Measurements from ENCODE around the gene RPL27A.

The RPL27A gene

DNA sequence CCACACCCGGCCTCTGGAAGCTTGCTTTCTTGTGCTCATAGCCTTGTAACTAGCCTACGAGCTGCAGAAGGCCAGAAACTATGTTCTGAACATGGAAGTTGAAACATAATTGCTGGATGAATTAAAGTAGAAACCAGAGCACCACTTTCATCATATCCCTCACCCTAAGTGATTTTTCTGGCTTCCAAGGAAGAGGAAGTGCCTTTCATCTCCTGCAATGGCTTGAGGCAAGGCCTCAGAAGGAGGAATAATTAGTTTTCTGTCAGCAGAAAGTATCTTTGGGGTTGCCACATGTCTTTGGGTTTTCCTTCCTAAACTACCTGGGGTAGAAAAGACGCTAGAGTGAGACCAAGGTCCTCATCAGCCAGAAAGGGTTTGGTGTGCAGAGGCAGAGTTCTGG, 14.5 kb downstream of the RPL27A start:
- TF ChIP-seq, protein P1, sequence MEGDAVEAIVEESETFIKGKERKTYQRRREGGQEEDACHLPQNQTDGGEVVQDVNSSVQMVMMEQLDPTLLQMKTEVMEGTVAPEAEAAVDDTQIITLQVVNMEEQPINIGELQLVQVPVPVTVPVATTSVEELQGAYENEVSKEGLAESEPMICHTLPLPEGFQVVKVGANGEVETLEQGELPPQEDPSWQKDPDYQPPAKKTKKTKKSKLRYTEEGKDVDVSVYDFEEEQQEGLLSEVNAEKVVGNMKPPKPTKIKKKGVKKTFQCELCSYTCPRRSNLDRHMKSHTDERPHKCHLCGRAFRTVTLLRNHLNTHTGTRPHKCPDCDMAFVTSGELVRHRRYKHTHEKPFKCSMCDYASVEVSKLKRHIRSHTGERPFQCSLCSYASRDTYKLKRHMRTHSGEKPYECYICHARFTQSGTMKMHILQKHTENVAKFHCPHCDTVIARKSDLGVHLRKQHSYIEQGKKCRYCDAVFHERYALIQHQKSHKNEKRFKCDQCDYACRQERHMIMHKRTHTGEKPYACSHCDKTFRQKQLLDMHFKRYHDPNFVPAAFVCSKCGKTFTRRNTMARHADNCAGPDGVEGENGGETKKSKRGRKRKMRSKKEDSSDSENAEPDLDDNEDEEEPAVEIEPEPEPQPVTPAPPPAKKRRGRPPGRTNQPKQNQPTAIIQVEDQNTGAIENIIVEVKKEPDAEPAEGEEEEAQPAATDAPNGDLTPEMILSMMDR (IDR thresholded peaks at IDR 0.05; ENCODE audit: insufficient read depth, low read depth, low read length, missing control alignments), result no peak

DNA sequence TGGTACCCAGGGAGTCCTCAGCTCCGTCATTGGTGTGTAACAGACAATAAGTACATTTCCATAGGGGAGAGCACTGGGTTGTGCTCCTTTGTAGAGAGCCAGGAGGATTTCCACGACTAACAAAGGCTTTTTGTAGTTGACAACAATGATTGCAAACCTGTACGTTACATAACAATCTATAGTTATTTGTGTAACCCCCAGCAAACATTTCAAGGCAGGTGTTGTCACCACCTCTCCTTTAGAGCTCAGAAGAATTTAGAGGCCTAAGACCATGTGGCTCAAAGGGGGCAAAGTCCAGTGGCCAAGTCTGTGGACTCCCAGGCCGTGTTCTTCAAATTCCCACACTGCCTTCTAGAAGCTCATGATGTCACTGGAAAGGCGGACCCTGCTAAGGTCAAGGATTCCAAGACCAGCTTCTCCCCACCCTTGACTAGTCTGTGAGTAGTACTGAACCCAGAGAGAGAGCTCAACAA, 15.8 kb downstream of the RPL27A start:
- TF ChIP-seq, protein P1 (IDR thresholded peaks at IDR 0.05; ENCODE audit: insufficient read depth, low read depth, low read length, missing control alignments), result no peak
- no peak overlapping the region for H3K4me3 ChIP-seq (ENCODE audit: low read length)
- no peak for DNase-seq (ENCODE audit: low read depth)

More for the DNA sequence above, 14.5 kb downstream of the RPL27A start:
- no peak for DNase-seq (ENCODE audit: low read depth)
- no peak overlapping the region for H3K4me3 ChIP-seq (ENCODE audit: low read length)

DNA sequence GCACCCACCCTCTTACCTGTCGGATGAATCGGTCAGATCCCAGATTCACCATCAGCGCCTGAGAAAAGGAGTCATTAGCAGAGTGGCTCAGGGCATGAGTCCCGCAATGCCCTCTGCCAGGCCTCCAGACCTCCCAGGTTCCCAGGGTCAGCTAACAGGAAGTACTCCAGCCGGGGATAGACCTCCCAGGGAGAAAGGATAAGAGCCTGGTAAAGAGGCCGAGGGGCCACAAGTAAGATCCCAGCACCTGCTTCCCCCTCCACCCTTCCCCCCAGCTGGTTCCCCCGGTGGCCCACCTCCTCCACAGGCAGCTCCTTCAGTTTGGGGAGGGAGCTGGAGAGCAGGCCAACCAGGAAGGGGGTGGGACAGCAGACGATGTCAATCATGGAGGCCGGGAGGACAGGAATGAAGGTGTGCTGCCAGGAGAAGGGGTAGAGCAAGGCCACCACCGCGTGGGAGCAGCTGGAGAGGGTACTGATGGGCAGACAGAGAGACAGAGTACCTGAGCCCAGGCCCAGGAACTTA, 16.4 kb downstream of the RPL27A start:
- TF ChIP-seq, protein P1 (IDR thresholded peaks at IDR 0.05; ENCODE audit: insufficient read depth, low read depth, low read length, missing control alignments), result no peak
- H3K4me3 ChIP-seq (ENCODE audit: low read length), result no peak overlapping the region
- no peak for DNase-seq (ENCODE audit: low read depth)

DNA sequence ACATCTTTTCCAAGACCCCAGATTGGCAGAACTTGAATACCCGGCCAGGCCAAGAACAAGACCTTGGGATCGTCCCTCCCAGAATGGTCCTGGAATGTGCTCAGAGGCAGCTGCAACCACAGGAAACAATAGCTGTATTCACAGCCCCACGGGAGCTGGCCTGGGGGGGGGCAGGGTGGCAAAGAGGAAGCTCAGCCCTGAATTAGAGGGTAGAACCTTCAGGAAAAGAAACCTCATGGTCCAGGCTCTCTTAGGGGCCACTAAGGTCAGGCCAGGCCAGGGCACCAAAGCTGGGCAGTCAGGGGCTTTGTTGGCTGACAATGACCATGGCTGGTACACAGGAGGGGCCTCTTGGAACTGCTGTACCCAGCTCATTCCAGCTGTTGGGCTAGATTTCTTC, 17.3 kb downstream of the RPL27A start:
- peak; percentile 20 for DNase-seq (ENCODE audit: low read depth)
- no peak overlapping the region for H3K4me3 ChIP-seq (ENCODE audit: low read length)
- TF ChIP-seq, protein P1 (IDR thresholded peaks at IDR 0.05; ENCODE audit: insufficient read depth, low read depth, low read length, missing control alignments), result no peak

DNA sequence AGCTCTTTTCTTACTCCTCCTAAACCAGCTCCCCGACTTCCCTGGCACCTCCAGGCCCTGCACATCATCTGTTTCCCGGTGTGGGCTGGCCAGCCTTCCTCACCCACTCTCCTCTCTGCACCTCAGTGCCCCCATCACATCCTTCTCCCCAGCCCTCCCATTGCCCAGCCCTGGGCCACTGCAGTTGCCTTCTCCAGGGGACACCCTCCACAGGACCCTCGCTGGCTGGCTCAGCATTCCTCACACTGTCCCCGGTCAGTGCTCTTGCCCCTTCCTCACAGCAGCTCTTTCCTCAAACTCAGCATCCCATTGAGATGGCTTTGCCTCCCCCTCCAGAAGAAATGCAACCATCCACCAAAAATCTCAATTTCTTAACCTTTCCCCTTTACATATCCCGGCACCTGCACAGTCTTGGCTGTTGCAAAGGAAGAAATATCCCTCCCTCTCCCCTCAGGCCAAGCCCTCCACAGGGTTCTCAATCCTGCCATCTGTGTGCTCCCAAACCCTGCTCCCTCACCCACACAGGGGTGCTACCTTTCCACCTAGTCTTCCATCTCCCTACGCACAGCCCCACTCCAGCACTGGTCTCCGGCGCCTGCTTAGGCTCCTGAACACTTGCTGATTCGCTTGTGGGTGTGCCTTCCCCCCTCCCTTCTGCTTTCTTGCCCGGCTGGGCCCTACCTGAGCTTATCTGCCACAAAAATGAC, 19.5 kb downstream of the RPL27A start:
- DNase-seq (ENCODE audit: low read depth), result no peak
- TF ChIP-seq, protein P1 (IDR thresholded peaks at IDR 0.05; ENCODE audit: insufficient read depth, low read depth, low read length, missing control alignments), result no peak
- no peak overlapping the region for H3K4me3 ChIP-seq (ENCODE audit: low read length)

DNA sequence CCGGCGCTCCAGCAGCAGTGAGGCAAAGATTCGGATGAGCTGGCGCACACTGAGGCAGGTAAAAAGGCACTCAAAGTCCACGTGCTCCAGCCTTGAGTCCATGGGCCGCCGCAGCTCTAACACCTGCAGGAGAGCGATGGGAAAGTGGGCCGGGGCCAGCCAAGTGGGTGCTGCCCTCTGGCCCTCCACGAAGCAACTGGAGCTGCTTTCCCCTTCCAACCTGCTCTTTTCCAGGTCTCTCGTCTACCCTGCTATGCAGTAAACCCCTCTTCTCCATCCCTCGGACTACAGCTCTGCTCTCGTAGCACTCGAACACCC, 20.0 kb downstream of the RPL27A start:
- no peak overlapping the region for H3K4me3 ChIP-seq (ENCODE audit: low read length)
- TF ChIP-seq, protein P1 (IDR thresholded peaks at IDR 0.05; ENCODE audit: insufficient read depth, low read depth, low read length, missing control alignments), result no peak
- no peak for DNase-seq (ENCODE audit: low read depth)

DNA sequence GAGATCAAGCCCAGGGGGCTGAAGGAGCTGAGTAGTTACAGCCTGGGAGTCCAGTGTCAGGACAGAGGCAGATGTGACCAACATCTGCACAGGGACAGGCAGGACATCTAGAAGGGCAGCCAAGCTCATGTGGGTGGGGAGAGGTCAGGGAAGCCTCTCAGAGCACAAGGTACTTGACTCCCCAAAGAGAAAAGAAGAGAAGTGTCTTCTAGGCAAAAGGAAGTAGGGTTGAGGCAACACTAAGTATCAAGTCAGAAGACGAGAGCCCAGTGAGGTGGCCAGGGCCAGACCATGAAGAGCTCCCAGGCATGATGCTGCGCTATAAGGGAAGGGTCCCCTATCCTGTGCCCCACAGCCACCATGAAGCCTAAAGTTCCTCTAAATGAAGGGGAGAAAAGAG, 21.5 kb downstream of the RPL27A start:
- H3K4me3 ChIP-seq (ENCODE audit: low read length), result no peak overlapping the region
- no peak for DNase-seq (ENCODE audit: low read depth)
- TF ChIP-seq, protein P1 (IDR thresholded peaks at IDR 0.05; ENCODE audit: insufficient read depth, low read depth, low read length, missing control alignments), result no peak
